ENCODE data around the gene ZNF500. TPM values are rescaled to one million over a fixed set of nuclear protein-coding genes. Genes with fewer than 3 reads are reported as not detected.

Gene ZNF500
- total RNA-seq, 1 experiment from 2014 or later, result 10.4 TPM

GRCh38 chr16:4814046-4814445, 47.1 kb upstream of the ZNF500 start:
- DNase-seq (no peak), ATAC-seq (no peak)
- ChIA-PET POLR2A (ENCODE audit: unreplicated experiment) (no interaction called here), CTCF (no interaction called here)
- H3K4me2 ChIP-seq (ENCODE audit: low read length), result no peak overlapping the region
- peaks cover 2% of the 10 kb centered on the region for H3K36me3 ChIP-seq (ENCODE audit: low read depth, low read length)
- H3F3A ChIP-seq (ENCODE audit: low read length, unreplicated experiment), result no peaks in the 10 kb centered on the region
- intact Hi-C loops (cut with micrococcal nuclease), result no loop called here
- no peak overlapping the region for H2AFZ ChIP-seq (ENCODE audit: low read length)
- H3K4me3 ChIP-seq (ENCODE audit: low read length), result no peak overlapping the region
- H4K20me1 ChIP-seq (ENCODE audit: low read length), result no peaks in the 10 kb centered on the region
- H3K79me2 ChIP-seq (ENCODE audit: low read length), result no peaks in the 10 kb centered on the region
- no peaks in the 10 kb centered on the region for H3K9me2 ChIP-seq (replicated peaks; ENCODE audit: low read length)
- BruUV-seq (replicated peaks), result no TSS peak
- H3K27me3 ChIP-seq (ENCODE audit: low read length), result no peaks in the 10 kb centered on the region
- H3K27ac ChIP-seq (ENCODE audit: low read length), result no peak overlapping the region
- no peaks in the 10 kb centered on the region for H3K4me1 ChIP-seq (ENCODE audit: insufficient read depth, low read length)
- TF ChIP-seq CTCF (conservative IDR thresholded peaks at IDR 0.05; ENCODE audit: low read depth, low read length) (no peak), EZH2phosphoT487 (IDR thresholded peaks at IDR 0.05; ENCODE audit: borderline replicate concordance, low read length) (no peak), EZH2 (IDR thresholded peaks at IDR 0.05; ENCODE audit: low read length, unreplicated experiment) (no peak)
- no peaks in the 10 kb centered on the region for H3K9me3 ChIP-seq (ENCODE audit: low read length)
- H3K9ac ChIP-seq (ENCODE audit: low read length), result no peak overlapping the region

GRCh38 chr16:4813251-4814003, 46.5 kb upstream of the ZNF500 start:
- no peak overlapping the region for H3K4me2 ChIP-seq (ENCODE audit: low read length)
- POLR2A ChIA-PET (ENCODE audit: unreplicated experiment), result no interaction called here
- no peaks in the 10 kb centered on the region for H3K9me3 ChIP-seq (ENCODE audit: low read length)
- H3K4me1 ChIP-seq (ENCODE audit: insufficient read depth, low read length), result no peaks in the 10 kb centered on the region
- H3F3A ChIP-seq (ENCODE audit: low read length, unreplicated experiment), result no peaks in the 10 kb centered on the region
- no peaks in the 10 kb centered on the region for H3K27me3 ChIP-seq (ENCODE audit: low read length)
- BruUV-seq (replicated peaks), result no TSS peak
- intact Hi-C loops (cut with micrococcal nuclease), result no loop called here
- H4K20me1 ChIP-seq (ENCODE audit: low read length), result no peaks in the 10 kb centered on the region
- peaks cover 2% of the 10 kb centered on the region for H3K36me3 ChIP-seq (ENCODE audit: low read depth, low read length)
- H3K27ac ChIP-seq (ENCODE audit: low read length), result no peak overlapping the region
- ATAC-seq (no peak), DNase-seq (no peak)
- CTCF ChIA-PET, result no interaction called here
- H2AFZ ChIP-seq (ENCODE audit: low read length), result no peak overlapping the region
- TF ChIP-seq EZH2phosphoT487 (IDR thresholded peaks at IDR 0.05; ENCODE audit: borderline replicate concordance, low read length), result no peak
- H3K9me2 ChIP-seq (replicated peaks; ENCODE audit: low read length), result no peaks in the 10 kb centered on the region
- no peak overlapping the region for H3K9ac ChIP-seq (ENCODE audit: low read length)
- no peaks in the 10 kb centered on the region for H3K79me2 ChIP-seq (ENCODE audit: low read length)
- no peak overlapping the region for H3K4me3 ChIP-seq (ENCODE audit: low read length)

- H2AFZ ChIP-seq (ENCODE audit: low read length), result no peak overlapping the region
- H3K9me2 ChIP-seq (replicated peaks; ENCODE audit: low read length), result no peaks in the 10 kb centered on the region
- peaks cover 4% of the 10 kb centered on the region for H3K36me3 ChIP-seq (ENCODE audit: low read depth, low read length)
- no peak for DNase-seq
- no peak overlapping the region for H3K4me2 ChIP-seq (ENCODE audit: low read length)
- ATAC-seq, result no peak
- no peaks in the 10 kb centered on the region for H3K27me3 ChIP-seq (ENCODE audit: low read length)
- ChIA-PET POLR2A (ENCODE audit: unreplicated experiment) (no interaction called here), CTCF (no interaction called here)
- H3K27ac ChIP-seq (ENCODE audit: low read length), result no peak overlapping the region
- no peak overlapping the region for H3K4me3 ChIP-seq (ENCODE audit: low read length)
- no peaks in the 10 kb centered on the region for H4K20me1 ChIP-seq (ENCODE audit: low read length)
- no TSS peak for BruUV-seq (replicated peaks)
- intact Hi-C loops (cut with micrococcal nuclease), result no loop called here
- H3K9me3 ChIP-seq (ENCODE audit: low read length), result no peaks in the 10 kb centered on the region
- H3F3A ChIP-seq (ENCODE audit: low read length, unreplicated experiment), result no peaks in the 10 kb centered on the region
- no peaks in the 10 kb centered on the region for H3K4me1 ChIP-seq (ENCODE audit: insufficient read depth, low read length)
- no peaks in the 10 kb centered on the region for H3K79me2 ChIP-seq (ENCODE audit: low read length)
- no peak overlapping the region for H3K9ac ChIP-seq (ENCODE audit: low read length)
- TF ChIP-seq EZH2 (IDR thresholded peaks at IDR 0.05; ENCODE audit: low read length, unreplicated experiment) (no peak), CTCF (conservative IDR thresholded peaks at IDR 0.05; ENCODE audit: low read depth, low read length) (no peak), EZH2phosphoT487 (IDR thresholded peaks at IDR 0.05; ENCODE audit: borderline replicate concordance, low read length) (no peak)
Measured at GRCh38 chr16:4811773-4812172, 44.8 kb upstream of the ZNF500 start.
